ENCODE results near the gene TFCP2L1.

DNA sequence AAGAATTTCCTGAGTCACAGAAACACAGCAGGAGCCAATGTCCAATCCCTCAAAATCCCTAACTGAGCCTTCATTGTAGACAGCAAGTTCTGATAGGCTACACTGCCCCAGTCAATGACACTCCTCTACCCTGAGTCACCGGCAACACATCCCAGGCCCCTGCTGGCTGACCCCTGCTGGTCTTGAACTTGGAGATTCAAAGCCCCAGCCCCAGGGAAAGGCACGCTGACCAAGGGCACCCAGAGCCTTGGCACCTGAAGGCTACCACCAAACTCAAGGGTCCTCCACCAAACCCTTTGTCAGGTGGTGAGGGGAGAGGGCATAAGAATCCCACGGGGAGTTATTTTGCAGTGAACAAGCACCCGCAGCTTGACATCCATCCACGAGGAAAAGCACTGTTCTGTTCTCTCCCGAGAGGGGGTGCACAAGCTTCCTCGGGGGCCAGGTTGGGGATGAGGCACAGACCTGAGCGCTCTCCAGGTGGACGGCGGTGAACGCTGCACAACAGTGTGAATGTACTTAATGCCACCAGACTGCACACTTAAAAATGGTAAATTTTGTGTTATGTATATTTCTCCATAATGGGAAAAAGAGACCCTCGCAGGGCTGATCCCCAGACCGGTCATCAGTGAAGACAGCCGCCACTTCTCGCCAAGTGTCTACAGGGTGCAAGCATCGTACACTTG is 46.9 kb downstream of the TFCP2L1 start:
- TF ChIP-seq, protein P1, sequence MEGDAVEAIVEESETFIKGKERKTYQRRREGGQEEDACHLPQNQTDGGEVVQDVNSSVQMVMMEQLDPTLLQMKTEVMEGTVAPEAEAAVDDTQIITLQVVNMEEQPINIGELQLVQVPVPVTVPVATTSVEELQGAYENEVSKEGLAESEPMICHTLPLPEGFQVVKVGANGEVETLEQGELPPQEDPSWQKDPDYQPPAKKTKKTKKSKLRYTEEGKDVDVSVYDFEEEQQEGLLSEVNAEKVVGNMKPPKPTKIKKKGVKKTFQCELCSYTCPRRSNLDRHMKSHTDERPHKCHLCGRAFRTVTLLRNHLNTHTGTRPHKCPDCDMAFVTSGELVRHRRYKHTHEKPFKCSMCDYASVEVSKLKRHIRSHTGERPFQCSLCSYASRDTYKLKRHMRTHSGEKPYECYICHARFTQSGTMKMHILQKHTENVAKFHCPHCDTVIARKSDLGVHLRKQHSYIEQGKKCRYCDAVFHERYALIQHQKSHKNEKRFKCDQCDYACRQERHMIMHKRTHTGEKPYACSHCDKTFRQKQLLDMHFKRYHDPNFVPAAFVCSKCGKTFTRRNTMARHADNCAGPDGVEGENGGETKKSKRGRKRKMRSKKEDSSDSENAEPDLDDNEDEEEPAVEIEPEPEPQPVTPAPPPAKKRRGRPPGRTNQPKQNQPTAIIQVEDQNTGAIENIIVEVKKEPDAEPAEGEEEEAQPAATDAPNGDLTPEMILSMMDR (IDR thresholded peaks at IDR 0.05; ENCODE audit: insufficient read depth, low read length, poor library complexity, severe bottlenecking), result no peak
- TF ChIP-seq EZH2phosphoT487 (conservative IDR thresholded peaks at IDR 0.05; ENCODE audit: low read length), result no peak
